Measurements from ENCODE around the gene PLCH1.

Gene PLCH1

DNA sequence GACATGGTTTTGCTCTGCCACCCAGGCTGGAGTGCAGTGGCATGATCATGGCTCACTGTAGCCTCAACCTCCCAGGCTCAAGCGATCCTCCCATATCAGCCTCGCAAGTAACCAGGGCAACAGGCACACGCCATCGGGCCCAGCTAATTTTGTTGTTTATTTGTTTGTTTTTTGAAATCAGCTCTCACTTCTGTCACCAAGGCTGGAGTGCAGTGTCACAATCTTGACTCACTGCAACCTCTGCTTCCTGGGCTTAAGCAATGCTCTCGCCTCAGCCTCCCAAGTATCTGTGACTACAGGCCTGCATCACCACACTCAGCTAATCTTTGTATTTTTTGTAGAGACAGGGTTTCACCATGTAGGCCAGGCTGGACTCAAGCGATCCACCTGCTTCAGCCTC, 26.3 kb upstream of the PLCH1 start:
- TF ChIP-seq, protein P1, sequence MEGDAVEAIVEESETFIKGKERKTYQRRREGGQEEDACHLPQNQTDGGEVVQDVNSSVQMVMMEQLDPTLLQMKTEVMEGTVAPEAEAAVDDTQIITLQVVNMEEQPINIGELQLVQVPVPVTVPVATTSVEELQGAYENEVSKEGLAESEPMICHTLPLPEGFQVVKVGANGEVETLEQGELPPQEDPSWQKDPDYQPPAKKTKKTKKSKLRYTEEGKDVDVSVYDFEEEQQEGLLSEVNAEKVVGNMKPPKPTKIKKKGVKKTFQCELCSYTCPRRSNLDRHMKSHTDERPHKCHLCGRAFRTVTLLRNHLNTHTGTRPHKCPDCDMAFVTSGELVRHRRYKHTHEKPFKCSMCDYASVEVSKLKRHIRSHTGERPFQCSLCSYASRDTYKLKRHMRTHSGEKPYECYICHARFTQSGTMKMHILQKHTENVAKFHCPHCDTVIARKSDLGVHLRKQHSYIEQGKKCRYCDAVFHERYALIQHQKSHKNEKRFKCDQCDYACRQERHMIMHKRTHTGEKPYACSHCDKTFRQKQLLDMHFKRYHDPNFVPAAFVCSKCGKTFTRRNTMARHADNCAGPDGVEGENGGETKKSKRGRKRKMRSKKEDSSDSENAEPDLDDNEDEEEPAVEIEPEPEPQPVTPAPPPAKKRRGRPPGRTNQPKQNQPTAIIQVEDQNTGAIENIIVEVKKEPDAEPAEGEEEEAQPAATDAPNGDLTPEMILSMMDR (IDR thresholded peaks at IDR 0.05; ENCODE audit: insufficient read depth, low read length, poor library complexity, severe bottlenecking), result no peak
- H3K27me3 ChIP-seq (replicated peaks; ENCODE audit: control insufficient read depth, insufficient read depth, low read length), result no peaks in the 10 kb centered on the region
- no peak overlapping the region for H3K4me3 ChIP-seq (replicated peaks; ENCODE audit: low read depth, low read length)
- no peaks in the 10 kb centered on the region for H3K36me3 ChIP-seq (ENCODE audit: control insufficient read depth, insufficient read depth, low read length)
- no peak for DNase-seq (ENCODE audit: extremely low read depth, insufficient read length)

DNA sequence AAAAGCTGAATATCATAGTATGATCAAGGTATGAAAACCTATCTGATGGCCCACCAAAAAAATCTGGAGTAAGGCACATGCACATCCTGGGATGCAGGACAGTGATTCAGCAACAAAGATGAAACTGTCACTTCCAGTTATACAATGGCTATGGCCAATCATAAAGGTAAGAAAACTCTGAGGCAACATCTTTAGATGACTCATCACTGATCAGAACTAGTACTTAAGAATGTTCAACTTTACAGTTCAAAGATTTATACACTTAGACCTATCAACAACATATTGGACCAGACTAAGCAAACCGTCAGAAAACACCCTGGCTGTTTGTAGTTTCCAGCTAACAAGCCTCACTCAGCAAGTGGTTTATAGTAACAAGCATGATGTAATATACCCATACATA, 21.3 kb upstream of the PLCH1 start:
- H3K36me3 ChIP-seq (ENCODE audit: control insufficient read depth, insufficient read depth, low read length), result no peaks in the 10 kb centered on the region
- TF ChIP-seq, protein P1 (IDR thresholded peaks at IDR 0.05; ENCODE audit: insufficient read depth, low read length, poor library complexity, severe bottlenecking), result no peak
- H3K27me3 ChIP-seq (replicated peaks; ENCODE audit: control insufficient read depth, insufficient read depth, low read length), result no peaks in the 10 kb centered on the region
- DNase-seq (ENCODE audit: extremely low read depth, insufficient read length), result no peak
- no peak overlapping the region for H3K4me3 ChIP-seq (replicated peaks; ENCODE audit: low read depth, low read length)

DNA sequence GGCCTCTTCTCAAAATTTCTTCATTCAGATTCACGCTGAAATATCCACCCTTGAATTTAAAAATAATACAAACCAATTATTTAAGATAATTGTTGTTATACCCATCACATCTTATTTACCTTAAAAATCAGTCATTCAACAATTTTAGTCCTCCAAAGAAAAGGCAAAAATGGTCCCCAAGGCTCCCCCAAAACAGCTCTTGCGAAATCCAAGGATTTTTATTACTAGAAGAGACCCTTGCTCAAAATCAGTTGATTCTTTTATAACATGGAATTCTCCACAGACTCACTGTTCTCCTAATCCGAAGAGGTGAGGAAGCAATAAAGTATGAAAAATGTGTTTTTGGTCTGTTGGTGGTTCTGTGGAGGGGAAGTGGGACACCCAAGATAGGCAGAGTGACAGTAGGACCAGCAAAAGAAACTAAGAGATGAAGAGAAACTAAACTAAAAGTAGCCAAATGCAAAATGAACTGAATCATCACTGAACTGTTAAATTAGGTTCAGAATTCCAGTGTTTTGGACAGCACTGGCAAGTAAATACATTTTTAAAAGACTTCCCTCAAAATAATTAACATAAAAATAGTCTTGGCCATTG, 19.1 kb upstream of the PLCH1 start:
- H3K27me3 ChIP-seq (replicated peaks; ENCODE audit: control insufficient read depth, insufficient read depth, low read length), result no peaks in the 10 kb centered on the region
- no peak for DNase-seq (ENCODE audit: extremely low read depth, insufficient read length)
- H3K36me3 ChIP-seq (ENCODE audit: control insufficient read depth, insufficient read depth, low read length), result no peaks in the 10 kb centered on the region
- TF ChIP-seq, protein P1 (IDR thresholded peaks at IDR 0.05; ENCODE audit: insufficient read depth, low read length, poor library complexity, severe bottlenecking), result no peak
- no peak overlapping the region for H3K4me3 ChIP-seq (replicated peaks; ENCODE audit: low read depth, low read length)

DNA sequence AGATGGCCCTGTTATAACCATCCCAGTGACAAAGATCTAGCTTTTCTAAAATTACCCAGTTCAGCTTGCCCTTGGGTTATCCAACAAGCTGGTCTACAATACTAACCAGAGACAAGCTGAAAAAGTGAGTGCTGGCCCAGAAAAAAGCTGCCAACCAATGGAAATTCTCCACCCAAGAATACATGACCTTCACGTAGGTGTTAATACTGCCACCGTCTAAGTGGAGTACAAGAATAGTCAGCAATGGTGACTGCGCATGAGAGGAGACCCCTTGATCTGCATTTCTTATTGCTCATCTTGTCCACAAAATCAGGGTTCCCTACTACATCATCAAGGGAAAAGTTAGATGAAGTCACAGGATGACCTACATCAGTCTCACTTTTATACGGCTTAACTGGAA, 15.8 kb upstream of the PLCH1 start:
- DNase-seq (ENCODE audit: extremely low read depth, insufficient read length), result no peak
- Histone ChIP-seq H3K4me3 (replicated peaks; ENCODE audit: low read depth, low read length) (no peak overlapping the region), H3K36me3 (ENCODE audit: control insufficient read depth, insufficient read depth, low read length) (no peaks in the 10 kb centered on the region), H3K27me3 (replicated peaks; ENCODE audit: control insufficient read depth, insufficient read depth, low read length) (no peaks in the 10 kb centered on the region)
- TF ChIP-seq, protein P1 (IDR thresholded peaks at IDR 0.05; ENCODE audit: insufficient read depth, low read length, poor library complexity, severe bottlenecking), result no peak

DNA sequence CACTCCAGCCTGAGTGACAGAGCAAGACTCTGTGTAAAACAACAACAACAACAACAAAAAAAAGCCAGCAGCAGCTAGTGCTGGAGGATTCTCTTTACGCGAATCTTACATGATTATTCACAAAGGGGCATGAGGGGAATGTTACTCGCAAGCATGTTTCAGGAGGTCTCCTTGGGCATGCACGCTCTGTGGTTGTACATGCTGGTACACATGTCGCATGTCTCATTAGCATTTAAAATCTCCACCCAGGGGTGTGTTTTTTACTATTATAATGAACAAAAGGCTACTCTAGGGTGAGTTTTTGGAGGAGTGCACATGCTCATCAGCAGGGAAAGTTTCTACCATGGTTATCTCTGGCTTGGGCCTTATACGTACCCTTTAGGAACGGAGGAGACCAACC, 12.7 kb upstream of the PLCH1 start:
- DNase-seq (ENCODE audit: extremely low read depth, insufficient read length), result no peak
- H3K27me3 ChIP-seq (replicated peaks; ENCODE audit: control insufficient read depth, insufficient read depth, low read length), result no peaks in the 10 kb centered on the region
- no peak overlapping the region for H3K4me3 ChIP-seq (replicated peaks; ENCODE audit: low read depth, low read length)
- H3K36me3 ChIP-seq (ENCODE audit: control insufficient read depth, insufficient read depth, low read length), result no peaks in the 10 kb centered on the region
- TF ChIP-seq, protein P1 (IDR thresholded peaks at IDR 0.05; ENCODE audit: insufficient read depth, low read length, poor library complexity, severe bottlenecking), result no peak
